ENCODE results near the gene ZNF432. TPM values are rescaled to one million over a fixed set of nuclear protein-coding genes. Genes with fewer than 3 reads are reported as not detected.

The ZNF432 gene
- total and polyA plus RNA-seq, 10 of the 15 experiments (the other 5 are each of a cell fraction or from before 2014, with no cell fraction given) = 1.7 to 7.2 (median 4.3) TPM

DNA sequence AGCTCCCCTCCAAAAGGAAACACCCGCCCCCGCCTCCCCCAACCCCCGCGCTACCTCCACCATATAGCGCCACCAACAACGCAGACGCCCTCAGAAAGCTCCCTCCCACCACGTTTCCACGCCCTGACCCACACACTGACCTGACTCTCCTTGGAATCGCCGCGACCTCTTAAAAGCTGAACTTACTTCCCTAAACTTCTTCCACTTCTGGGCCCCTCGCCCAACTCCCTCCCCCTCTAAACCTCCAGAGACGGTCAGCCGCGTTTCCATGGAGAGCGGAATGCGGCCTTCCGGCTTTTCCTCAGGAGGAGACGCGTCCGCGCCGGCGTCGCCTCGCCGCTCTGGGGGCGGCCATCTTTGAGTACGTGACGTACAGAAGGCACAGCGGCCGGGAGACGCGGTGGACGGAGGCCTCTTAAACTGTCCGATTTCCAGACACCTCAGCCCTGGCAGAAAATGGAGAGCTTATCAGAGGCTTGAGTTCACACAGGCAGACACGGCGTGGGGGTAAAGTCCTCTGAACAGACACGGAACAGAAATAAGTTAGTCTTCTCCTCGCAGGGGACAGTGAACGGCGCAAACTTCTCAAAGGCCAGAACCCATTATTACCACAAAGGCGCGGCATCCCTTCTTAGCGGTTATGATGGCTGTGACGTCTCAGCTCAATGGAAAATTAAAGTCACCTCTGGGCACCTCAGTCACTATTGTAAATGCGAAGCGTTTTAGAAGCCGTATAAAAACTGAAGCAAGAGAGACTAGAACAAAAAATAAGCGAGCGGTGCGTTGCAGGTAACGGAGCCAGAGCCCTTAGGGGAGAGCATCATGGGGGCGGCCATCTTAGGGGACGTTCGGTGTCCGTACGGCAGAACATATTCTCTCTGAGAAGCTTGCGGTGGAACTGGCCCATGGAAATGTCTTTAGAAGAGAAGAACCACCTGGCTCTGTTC is at the start of gene ZNF432 (continued):
- TF ChIP-seq NRF1 (conservative IDR thresholded peaks at IDR 0.05; ENCODE audit: low read depth, low read length) (0 out of 2 replicates have a peak, but pooled peaks have one; percentile 9), NBN (IDR thresholded peaks at IDR 0.05) (peak; percentile 69; the same call in 1 of the 2 replicates), RCOR1 (conservative IDR thresholded peaks at IDR 0.05; ENCODE audit: low read depth, low read length) (peak; percentile 86; the same call in 1 of the 2 replicates), POU2F2 (IDR thresholded peaks at IDR 0.05; ENCODE audit: borderline replicate concordance, low read depth, low read length) (0 out of 3 replicates have a peak, but pooled peaks have one; percentile 7), RAD21 (IDR thresholded peaks at IDR 0.05; ENCODE audit: insufficient read depth, low read depth, low read length) (no peak), ATF7 (IDR thresholded peaks at IDR 0.05; ENCODE audit: low read depth) (no peak; the same call in 1 of the 2 replicates), TARDBP (IDR thresholded peaks at IDR 0.05; ENCODE audit: borderline replicate concordance) (0 out of 2 replicates have a peak, but pooled peaks have one; percentile 10), HCFC1 (IDR thresholded peaks at IDR 0.05; ENCODE audit: low read length) (peak; percentile 80), HDAC6 (IDR thresholded peaks at IDR 0.05; ENCODE audit: unreplicated experiment) (peak; percentile 33), BMI1 (IDR thresholded peaks at IDR 0.05; ENCODE audit: borderline replicate concordance) (peak; percentile 21; the same call in 1 of the 2 replicates), SIX5 (IDR thresholded peaks at IDR 0.05; ENCODE audit: low read depth, low read length, severe bottlenecking) (peak; percentile 67)
- TF ChIP-seq, protein P1, sequence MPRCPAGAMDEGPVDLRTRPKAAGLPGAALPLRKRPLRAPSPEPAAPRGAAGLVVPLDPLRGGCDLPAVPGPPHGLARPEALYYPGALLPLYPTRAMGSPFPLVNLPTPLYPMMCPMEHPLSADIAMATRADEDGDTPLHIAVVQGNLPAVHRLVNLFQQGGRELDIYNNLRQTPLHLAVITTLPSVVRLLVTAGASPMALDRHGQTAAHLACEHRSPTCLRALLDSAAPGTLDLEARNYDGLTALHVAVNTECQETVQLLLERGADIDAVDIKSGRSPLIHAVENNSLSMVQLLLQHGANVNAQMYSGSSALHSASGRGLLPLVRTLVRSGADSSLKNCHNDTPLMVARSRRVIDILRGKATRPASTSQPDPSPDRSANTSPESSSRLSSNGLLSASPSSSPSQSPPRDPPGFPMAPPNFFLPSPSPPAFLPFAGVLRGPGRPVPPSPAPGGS (IDR thresholded peaks at IDR 0.05; ENCODE audit: borderline replicate concordance, insufficient read depth, low read depth, low read length, poor library complexity, severe bottlenecking) = no peak
- TF ChIP-seq, protein P2, sequence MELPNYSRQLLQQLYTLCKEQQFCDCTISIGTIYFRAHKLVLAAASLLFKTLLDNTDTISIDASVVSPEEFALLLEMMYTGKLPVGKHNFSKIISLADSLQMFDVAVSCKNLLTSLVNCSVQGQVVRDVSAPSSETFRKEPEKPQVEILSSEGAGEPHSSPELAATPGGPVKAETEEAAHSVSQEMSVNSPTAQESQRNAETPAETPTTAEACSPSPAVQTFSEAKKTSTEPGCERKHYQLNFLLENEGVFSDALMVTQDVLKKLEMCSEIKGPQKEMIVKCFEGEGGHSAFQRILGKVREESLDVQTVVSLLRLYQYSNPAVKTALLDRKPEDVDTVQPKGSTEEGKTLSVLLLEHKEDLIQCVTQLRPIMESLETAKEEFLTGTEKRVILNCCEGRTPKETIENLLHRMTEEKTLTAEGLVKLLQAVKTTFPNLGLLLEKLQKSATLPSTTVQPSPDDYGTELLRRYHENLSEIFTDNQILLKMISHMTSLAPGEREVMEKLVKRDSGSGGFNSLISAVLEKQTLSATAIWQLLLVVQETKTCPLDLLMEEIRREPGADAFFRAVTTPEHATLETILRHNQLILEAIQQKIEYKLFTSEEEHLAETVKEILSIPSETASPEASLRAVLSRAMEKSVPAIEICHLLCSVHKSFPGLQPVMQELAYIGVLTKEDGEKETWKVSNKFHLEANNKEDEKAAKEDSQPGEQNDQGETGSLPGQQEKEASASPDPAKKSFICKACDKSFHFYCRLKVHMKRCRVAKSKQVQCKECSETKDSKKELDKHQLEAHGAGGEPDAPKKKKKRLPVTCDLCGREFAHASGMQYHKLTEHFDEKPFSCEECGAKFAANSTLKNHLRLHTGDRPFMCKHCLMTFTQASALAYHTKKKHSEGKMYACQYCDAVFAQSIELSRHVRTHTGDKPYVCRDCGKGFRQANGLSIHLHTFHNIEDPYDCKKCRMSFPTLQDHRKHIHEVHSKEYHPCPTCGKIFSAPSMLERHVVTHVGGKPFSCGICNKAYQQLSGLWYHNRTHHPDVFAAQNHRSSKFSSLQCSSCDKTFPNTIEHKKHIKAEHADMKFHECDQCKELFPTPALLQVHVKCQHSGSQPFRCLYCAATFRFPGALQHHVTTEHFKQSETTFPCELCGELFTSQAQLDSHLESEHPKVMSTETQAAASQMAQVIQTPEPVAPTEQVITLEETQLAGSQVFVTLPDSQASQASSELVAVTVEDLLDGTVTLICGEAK (IDR thresholded peaks at IDR 0.05; ENCODE audit: borderline replicate concordance) = peak; percentile 37; the same call in 1 of the 2 replicates
- TF ChIP-seq, protein P3, sequence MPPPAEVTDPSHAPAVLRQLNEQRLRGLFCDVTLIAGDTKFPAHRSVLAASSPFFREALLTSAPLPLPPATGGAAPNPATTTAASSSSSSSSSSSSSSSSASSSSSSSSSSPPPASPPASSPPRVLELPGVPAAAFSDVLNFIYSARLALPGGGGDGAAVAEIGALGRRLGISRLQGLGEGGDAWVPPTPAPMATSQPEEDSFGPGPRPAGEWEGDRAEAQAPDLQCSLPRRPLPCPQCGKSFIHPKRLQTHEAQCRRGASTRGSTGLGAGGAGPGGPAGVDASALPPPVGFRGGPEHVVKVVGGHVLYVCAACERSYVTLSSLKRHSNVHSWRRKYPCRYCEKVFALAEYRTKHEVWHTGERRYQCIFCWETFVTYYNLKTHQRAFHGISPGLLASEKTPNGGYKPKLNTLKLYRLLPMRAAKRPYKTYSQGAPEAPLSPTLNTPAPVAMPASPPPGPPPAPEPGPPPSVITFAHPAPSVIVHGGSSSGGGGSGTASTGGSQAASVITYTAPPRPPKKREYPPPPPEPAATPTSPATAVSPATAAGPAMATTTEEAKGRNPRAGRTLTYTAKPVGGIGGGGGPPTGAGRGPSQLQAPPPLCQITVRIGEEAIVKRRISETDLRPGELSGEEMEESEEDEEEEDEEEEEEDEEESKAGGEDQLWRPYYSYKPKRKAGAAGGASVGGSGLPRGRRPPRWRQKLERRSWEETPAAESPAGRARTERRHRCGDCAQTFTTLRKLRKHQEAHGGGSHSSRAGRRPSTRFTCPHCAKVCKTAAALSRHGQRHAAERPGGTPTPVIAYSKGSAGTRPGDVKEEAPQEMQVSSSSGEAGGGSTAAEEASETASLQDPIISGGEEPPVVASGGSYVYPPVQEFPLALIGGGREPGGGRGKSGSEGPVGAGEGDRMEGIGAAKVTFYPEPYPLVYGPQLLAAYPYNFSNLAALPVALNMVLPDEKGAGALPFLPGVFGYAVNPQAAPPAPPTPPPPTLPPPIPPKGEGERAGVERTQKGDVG (CRISPR knock-in tag; IDR thresholded peaks at IDR 0.05) = no peak
- TF ChIP-seq, protein P4, sequence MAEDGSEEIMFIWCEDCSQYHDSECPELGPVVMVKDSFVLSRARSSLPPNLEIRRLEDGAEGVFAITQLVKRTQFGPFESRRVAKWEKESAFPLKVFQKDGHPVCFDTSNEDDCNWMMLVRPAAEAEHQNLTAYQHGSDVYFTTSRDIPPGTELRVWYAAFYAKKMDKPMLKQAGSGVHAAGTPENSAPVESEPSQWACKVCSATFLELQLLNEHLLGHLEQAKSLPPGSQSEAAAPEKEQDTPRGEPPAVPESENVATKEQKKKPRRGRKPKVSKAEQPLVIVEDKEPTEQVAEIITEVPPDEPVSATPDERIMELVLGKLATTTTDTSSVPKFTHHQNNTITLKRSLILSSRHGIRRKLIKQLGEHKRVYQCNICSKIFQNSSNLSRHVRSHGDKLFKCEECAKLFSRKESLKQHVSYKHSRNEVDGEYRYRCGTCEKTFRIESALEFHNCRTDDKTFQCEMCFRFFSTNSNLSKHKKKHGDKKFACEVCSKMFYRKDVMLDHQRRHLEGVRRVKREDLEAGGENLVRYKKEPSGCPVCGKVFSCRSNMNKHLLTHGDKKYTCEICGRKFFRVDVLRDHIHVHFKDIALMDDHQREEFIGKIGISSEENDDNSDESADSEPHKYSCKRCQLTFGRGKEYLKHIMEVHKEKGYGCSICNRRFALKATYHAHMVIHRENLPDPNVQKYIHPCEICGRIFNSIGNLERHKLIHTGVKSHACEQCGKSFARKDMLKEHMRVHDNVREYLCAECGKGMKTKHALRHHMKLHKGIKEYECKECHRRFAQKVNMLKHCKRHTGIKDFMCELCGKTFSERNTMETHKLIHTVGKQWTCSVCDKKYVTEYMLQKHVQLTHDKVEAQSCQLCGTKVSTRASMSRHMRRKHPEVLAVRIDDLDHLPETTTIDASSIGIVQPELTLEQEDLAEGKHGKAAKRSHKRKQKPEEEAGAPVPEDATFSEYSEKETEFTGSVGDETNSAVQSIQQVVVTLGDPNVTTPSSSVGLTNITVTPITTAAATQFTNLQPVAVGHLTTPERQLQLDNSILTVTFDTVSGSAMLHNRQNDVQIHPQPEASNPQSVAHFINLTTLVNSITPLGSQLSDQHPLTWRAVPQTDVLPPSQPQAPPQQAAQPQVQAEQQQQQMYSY (CRISPR knock-in tag; IDR thresholded peaks at IDR 0.05) = no peak
